H1 (cell line): Measurements from ENCODE around the gene CAPN8. TPM values are rescaled to one million over a fixed set of nuclear protein-coding genes. Genes with fewer than 3 reads are reported as not detected.

Source experiments
- CTCF ChIA-PET: fragments of 300-600 bp; sonication (Branson Sonifier 250); formaldehyde crosslinking; loops from one replicate; lab custom pipeline; 2021; ENCODE audit not compliant: partially characterized antibody; lab: Charles Lee
- POLR2A ChIA-PET: fragments of 300-600 bp; sonication (Branson Sonifier 250); formaldehyde crosslinking; loops from one replicate; lab custom pipeline; 2021; ENCODE audit warnings: inconsistent platforms; ENCODE audit not compliant: partially characterized antibody; lab: Charles Lee
- DNase-seq, 2 experiments: peaks; one replicate each; pipeline versions ENCODE4 v3.0.0 to v3.0.0-alpha.2; 2010 to 2022; ENCODE audit warnings: low spot score in 2 of 2, low read depth in 1 of 2, mixed read lengths in 1 of 2
- FAIRE-seq: peaks from 2 replicates; lab custom pipeline; 2011; peaks lifted over from hg19 to GRCh38; lab: Jason Lieb, UNC
- H2AFZ ChIP-seq: 2 replicates; pipeline ENCODE4 v1.8.1; 2012; ENCODE audit warnings: low read length, inconsistent platforms
- H2AK5ac ChIP-seq: 2 replicates; pipeline ENCODE4 v1.6.1; 2013; ENCODE audit warnings: low read depth, low read length
- H2BK120ac ChIP-seq: replicated peaks from 2 replicates; pipeline ENCODE3; 2013; ENCODE audit warnings: low read depth, low read length, inconsistent platforms
- H2BK12ac ChIP-seq: 2 replicates; pipeline ENCODE4 v1.6.1; 2013; ENCODE audit warnings: low read depth, low read length
- H2BK15ac ChIP-seq: 2 replicates; pipeline ENCODE4 v1.6.1; 2013; ENCODE audit warnings: low read length
- H2BK20ac ChIP-seq: 2 replicates; pipeline ENCODE4 v1.6.1; 2013; ENCODE audit warnings: low read length
- H2BK5ac ChIP-seq: 2 replicates; pipeline ENCODE4 v1.6.1; 2013; ENCODE audit warnings: low read depth, low read length
- H3K14ac ChIP-seq: 2 replicates; pipeline ENCODE4 v1.6.1; 2013; ENCODE audit warnings: inconsistent platforms; ENCODE audit not compliant: insufficient read length
- H3K18ac ChIP-seq: 2 replicates; pipeline ENCODE4 v1.6.1; 2013; ENCODE audit warnings: low read length; ENCODE audit errors: extremely low read depth
- H3K23ac ChIP-seq: 2 replicates; pipeline ENCODE4 v1.6.1; 2013; ENCODE audit warnings: inconsistent platforms; ENCODE audit not compliant: insufficient read length
- H3K23me2 ChIP-seq: 2 replicates; pipeline ENCODE4 v1.6.1; 2013; ENCODE audit warnings: low read depth, low read length
- H3K27ac ChIP-seq: 2 replicates; pipeline ENCODE4 v1.6.1; 2011; ENCODE audit warnings: low read depth, low read length, inconsistent platforms
- H3K27me3 ChIP-seq, 4 experiments: replicated peaks in 1 of 4; 1 replicate in 1 of 4; 2 replicates in 3 of 4; pipeline versions ENCODE4 v1.6.1 to v1.8.1; 2011 to 2013; ENCODE audit warnings: low read length in 3 of 4, mild to moderate bottlenecking in 3 of 4, inconsistent platforms in 2 of 4, mixed read lengths in 2 of 4, moderate library complexity in 1 of 4; ENCODE audit not compliant: control insufficient read depth in 3 of 4, insufficient read depth in 3 of 4; ENCODE audit errors: extremely low read depth in 1 of 4
- H3K36me3 ChIP-seq, 4 experiments: 2 replicates each; pipeline versions ENCODE4 v1.6.1 to v1.8.1; 2011 to 2013; ENCODE audit warnings: mild to moderate bottlenecking in 4 of 4, low read length in 3 of 4, moderate library complexity in 2 of 4, control low read depth in 1 of 4, inconsistent platforms in 1 of 4; ENCODE audit not compliant: insufficient read depth in 4 of 4, control insufficient read depth in 2 of 4
- H3K4ac ChIP-seq: replicated peaks from 2 replicates; pipeline ENCODE3; 2013; ENCODE audit warnings: low read length, low read depth, mixed read lengths, inconsistent platforms; ENCODE audit not compliant: insufficient read length
- H3K4me1 ChIP-seq, 4 experiments: replicated peaks in 1 of 4; 1 replicate in 1 of 4; 2 replicates in 3 of 4; pipeline versions ENCODE4 v1.6.1 to v1.8.1; 2011 to 2013; ENCODE audit warnings: low read length in 3 of 4, inconsistent platforms in 2 of 4, mixed read lengths in 1 of 4; ENCODE audit not compliant: insufficient read depth in 4 of 4, control insufficient read depth in 3 of 4
- H3K4me2 ChIP-seq, 2 experiments: 2 replicates each; pipeline versions ENCODE4 v1.6.1 to v1.8.1; 2011 to 2013; ENCODE audit warnings: low read depth in 2 of 2, low read length in 2 of 2, control low read depth in 1 of 2, inconsistent platforms in 1 of 2, mild to moderate bottlenecking in 1 of 2; ENCODE audit not compliant: insufficient read depth in 1 of 2
- H3K4me3 ChIP-seq, 4 experiments: fragments of 200-600, 300-600 bp in 1 of 4; sonication (generic), shearing (Covaris generic), sonication (Bioruptor Twin) in 1 of 4; 2 replicates each; pipeline versions ENCODE4 v1.5.1 to v1.8.1; 2011 to 2016; ENCODE audit warnings: low read length in 4 of 4, low read depth in 3 of 4, control low read depth in 2 of 4, inconsistent platforms in 2 of 4, mild to moderate bottlenecking in 2 of 4, mixed read lengths in 1 of 4, moderate library complexity in 1 of 4; ENCODE audit not compliant: insufficient read depth in 2 of 4; ENCODE audit errors: extremely low read depth in 1 of 4
- H3K56ac ChIP-seq: replicated peaks from 2 replicates; pipeline ENCODE3; 2013; ENCODE audit warnings: low read depth, mild to moderate bottlenecking, mixed read lengths, low read length, inconsistent platforms; ENCODE audit not compliant: insufficient read length
- H3K79me1 ChIP-seq: 2 replicates; pipeline ENCODE4 v1.6.1; 2013; ENCODE audit warnings: low read depth, low read length, control low read depth
- H3K79me2 ChIP-seq, 2 experiments: 2 replicates each; pipeline versions ENCODE4 v1.6.1 to v1.8.1; 2012 to 2013; ENCODE audit warnings: low read length in 2 of 2, mild to moderate bottlenecking in 2 of 2, inconsistent platforms in 1 of 2; ENCODE audit not compliant: insufficient read depth in 2 of 2, control insufficient read depth in 1 of 2
- H3K9ac ChIP-seq, 4 experiments: replicated peaks in 1 of 4; 1 replicate in 1 of 4; 2 replicates in 3 of 4; pipeline versions ENCODE4 v1.6.1 to v1.8.1; 2011 to 2013; ENCODE audit warnings: low read depth in 3 of 4, low read length in 3 of 4, control low read depth in 2 of 4, mild to moderate bottlenecking in 2 of 4, moderate library complexity in 2 of 4, inconsistent platforms in 1 of 4; ENCODE audit errors: extremely low read depth in 1 of 4
- H3K9me3 ChIP-seq, 2 experiments: 2 replicates each; pipeline versions ENCODE4 v1.6.1 to v1.8.1; 2012 to 2013; ENCODE audit warnings: mild to moderate bottlenecking in 2 of 2, moderate library complexity in 2 of 2, control low read depth in 1 of 2, inconsistent platforms in 1 of 2, low read depth in 1 of 2, low read length in 1 of 2, mixed read lengths in 1 of 2; ENCODE audit not compliant: insufficient read depth in 2 of 2
- H4K20me1 ChIP-seq, 2 experiments: replicated peaks in 1 of 2; 2 replicates each; pipeline versions ENCODE3 to v1.8.1; 2011 to 2013; ENCODE audit warnings: inconsistent platforms in 2 of 2, low read length in 2 of 2, mild to moderate bottlenecking in 1 of 2; ENCODE audit not compliant: insufficient read depth in 2 of 2, control insufficient read depth in 1 of 2
- H4K5ac ChIP-seq: 2 replicates; pipeline ENCODE4 v1.6.1; 2013; ENCODE audit warnings: low read length, low read depth, mixed read lengths, inconsistent platforms; ENCODE audit not compliant: insufficient read length
- H4K8ac ChIP-seq: 2 replicates; pipeline ENCODE4 v1.8.0; 2013; ENCODE audit warnings: mild to moderate bottlenecking, moderate library complexity, low read length, inconsistent platforms; ENCODE audit not compliant: insufficient read depth; ENCODE audit errors: extremely low read depth
- H4K91ac ChIP-seq: replicated peaks from 2 replicates; pipeline ENCODE3; 2013; ENCODE audit warnings: low read length, mixed read lengths, inconsistent platforms; ENCODE audit not compliant: insufficient read length
- BCL11A ChIP-seq, 2 experiments: IDR thresholded peaks; one replicate each; pipeline ENCODE4 v1.6.1; 2011; ENCODE audit warnings: low read depth in 2 of 2, low read length in 2 of 2, mild to moderate bottlenecking in 2 of 2
- BRCA1 ChIP-seq: IDR thresholded peaks from 2 replicates; pipeline ENCODE4 v1.6.1; 2012; ENCODE audit warnings: low read depth, low read length, improper control_type of control experiment
- CHD1 ChIP-seq: IDR thresholded peaks from 2 replicates; pipeline ENCODE4 v1.6.1; 2012; ENCODE audit warnings: low read depth, low read length, improper control_type of control experiment
- JUND ChIP-seq: IDR thresholded peaks from 2 replicates; pipeline ENCODE4 v1.6.1; 2011; ENCODE audit warnings: mild to moderate bottlenecking, improper control_type of control experiment, low read length
- MAX ChIP-seq: IDR thresholded peaks from 2 replicates; pipeline ENCODE4 v1.6.1; 2012; ENCODE audit warnings: inconsistent platforms
- POU5F1 ChIP-seq: IDR thresholded peaks from 2 replicates; pipeline ENCODE4 v1.6.1; 2011; ENCODE audit warnings: low read depth, mild to moderate bottlenecking, low read length, moderate library complexity
- RFX5 ChIP-seq: IDR thresholded peaks from 2 replicates; pipeline ENCODE4 v1.6.1; 2011; ENCODE audit warnings: low read depth, low read length, improper control_type of control experiment, borderline replicate concordance
- TAF1 ChIP-seq: IDR thresholded peaks from 2 replicates; pipeline ENCODE4 v1.6.1; 2011; ENCODE audit warnings: mild to moderate bottlenecking, low read depth, low read length
- ZNF274 ChIP-seq: IDR thresholded peaks from 2 replicates; pipeline ENCODE4 v1.7.0; 2012; ENCODE audit warnings: low read length, borderline replicate concordance; ENCODE audit errors: extremely low read depth
- WGBS, 2 experiments: shearing (Covaris generic) in 1 of 2; methylation state at CpG; one replicate each; pipeline versions ENCODE4 v1.1.6 to v1.1.7; 2013 to 2015; ENCODE audit warnings: low lambda C conversion rate in 2 of 2, mixed read lengths in 2 of 2, inconsistent platforms in 1 of 2, low coverage in 1 of 2, missing lambda C conversion rate in 1 of 2; ENCODE audit not compliant: insufficient replicate concordance in 2 of 2, insufficient coverage in 1 of 2, insufficient read length in 1 of 2; ENCODE audit errors: extremely low coverage in 1 of 2, missing lambda C conversion rate in 1 of 2; 5-methylcytosine and 5-hydroxymethylcytosine counted together
- polyA plus RNA-seq, 7 experiments: library from polyadenylated mRNA; depleted of rRNA in 3 of 7; stranded (reverse) in 5 of 7; unstranded in 2 of 7; fragments of >200 nt in 5 of 7; fragments of 200-250 nt in 2 of 7; gene quantifications; 1 replicate in 5 of 7; 2 replicates in 1 of 7; 4 replicates in 1 of 7; pipeline versions ENCODE4 v1.2.1 to v1.2.3, GENCODE V29; 2011 to 2013; ENCODE audit warnings: missing spikeins in 2 of 7, mixed read lengths in 2 of 7
- total RNA-seq: library from RNA; stranded (reverse); fragmentation: NEBNext Ultra II Directional; extraction: Animal tissue kit (Norgen Biotek cat#: 25700); gene quantifications from 2 replicates; pipeline ENCODE4 v1.2.1, GENCODE V29; 2021
- TF ChIP-seq, protein P1 (sequence below): IDR thresholded peaks from 2 replicates; pipeline ENCODE4 v1.6.1; 2012; ENCODE audit warnings: inconsistent platforms
- TF ChIP-seq, protein P2 (sequence below), 3 experiments: IDR thresholded peaks; 1 replicate in 2 of 3; 2 replicates in 1 of 3; pipeline versions ENCODE4 v1.5.1 to v1.6.1; 2011; ENCODE audit warnings: low read length in 3 of 3, mild to moderate bottlenecking in 3 of 3, inconsistent platforms in 2 of 3, low read depth in 1 of 3, moderate library complexity in 1 of 3; ENCODE audit not compliant: insufficient read depth in 1 of 3; ENCODE audit errors: control extremely low read depth in 1 of 3

The CAPN8 gene
- total and polyA plus RNA-seq, 2 of the 8 experiments (the other 6 are each of a cell fraction or from before 2014, with no cell fraction given) = 0.20 to 0.26 TPM

GRCh38 chr1:223682502-223682901 is 17.0 kb upstream of the CAPN8 start:
- DNase-seq = no peak
- Histone ChIP-seq H4K20me1 (no peaks in the 10 kb centered on the region), H2BK15ac (0 out of 2 replicates have a peak overlapping the region, but pooled peaks have one; percentile 65), H2BK20ac (no peak overlapping the region), H4K8ac (no peak overlapping the region), H3K79me2 (no peaks in the 10 kb centered on the region), H3K4me3 (no peak overlapping the region), H3K9me3 (no peaks in the 10 kb centered on the region), H3K4me2 (no peak overlapping the region), H4K5ac (no peak overlapping the region), H3K4ac (no peak overlapping the region), H3K4me1 (no peaks in the 10 kb centered on the region), H3K36me3 (no peaks in the 10 kb centered on the region), H3K9ac (no peak overlapping the region), H2BK120ac (no peak overlapping the region), H4K91ac (no peak overlapping the region), H3K56ac (no peak overlapping the region), H3K14ac (no peak overlapping the region), H3K27me3 (no peaks in the 10 kb centered on the region), H2AK5ac (no peak overlapping the region), H3K23ac (no peak overlapping the region), H3K79me1 (no peaks in the 10 kb centered on the region), H3K23me2 (no peaks in the 10 kb centered on the region), H3K27ac (no peak overlapping the region), H2BK12ac (no peak overlapping the region), H3K18ac (no peak overlapping the region), H2BK5ac (no peak overlapping the region), H2AFZ (no peak overlapping the region)
- ChIA-PET CTCF (interaction anchor here (0.6 to 4.6 kb wide), 19 partner anchors 11 to 890 kb away, joined by 3 to 60 read pairs (median 10); no protein-coding TSS in a partner anchor), POLR2A (no interaction called here)
- 86% methylated on average over 3 of the region's 3 CpGs; no CpG with 5 or more reads in 1 of the 2 experiments for WGBS, 2 experiments
- FAIRE-seq = no peak
- TF ChIP-seq MAX (no peak), BCL11A (IDR thresholded peaks at IDR 0.05; ENCODE audit: low read depth in 2 of 2, low read length in 2 of 2) (no peak), POU5F1 (no peak), TAF1 (no peak), ZNF274 (no peak), JUND (no peak), BRCA1 (no peak), RFX5 (no peak), CHD1 (no peak)
- TF ChIP-seq, protein P1, sequence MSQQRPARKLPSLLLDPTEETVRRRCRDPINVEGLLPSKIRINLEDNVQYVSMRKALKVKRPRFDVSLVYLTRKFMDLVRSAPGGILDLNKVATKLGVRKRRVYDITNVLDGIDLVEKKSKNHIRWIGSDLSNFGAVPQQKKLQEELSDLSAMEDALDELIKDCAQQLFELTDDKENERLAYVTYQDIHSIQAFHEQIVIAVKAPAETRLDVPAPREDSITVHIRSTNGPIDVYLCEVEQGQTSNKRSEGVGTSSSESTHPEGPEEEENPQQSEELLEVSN = no peak
- TF ChIP-seq, protein P2, sequence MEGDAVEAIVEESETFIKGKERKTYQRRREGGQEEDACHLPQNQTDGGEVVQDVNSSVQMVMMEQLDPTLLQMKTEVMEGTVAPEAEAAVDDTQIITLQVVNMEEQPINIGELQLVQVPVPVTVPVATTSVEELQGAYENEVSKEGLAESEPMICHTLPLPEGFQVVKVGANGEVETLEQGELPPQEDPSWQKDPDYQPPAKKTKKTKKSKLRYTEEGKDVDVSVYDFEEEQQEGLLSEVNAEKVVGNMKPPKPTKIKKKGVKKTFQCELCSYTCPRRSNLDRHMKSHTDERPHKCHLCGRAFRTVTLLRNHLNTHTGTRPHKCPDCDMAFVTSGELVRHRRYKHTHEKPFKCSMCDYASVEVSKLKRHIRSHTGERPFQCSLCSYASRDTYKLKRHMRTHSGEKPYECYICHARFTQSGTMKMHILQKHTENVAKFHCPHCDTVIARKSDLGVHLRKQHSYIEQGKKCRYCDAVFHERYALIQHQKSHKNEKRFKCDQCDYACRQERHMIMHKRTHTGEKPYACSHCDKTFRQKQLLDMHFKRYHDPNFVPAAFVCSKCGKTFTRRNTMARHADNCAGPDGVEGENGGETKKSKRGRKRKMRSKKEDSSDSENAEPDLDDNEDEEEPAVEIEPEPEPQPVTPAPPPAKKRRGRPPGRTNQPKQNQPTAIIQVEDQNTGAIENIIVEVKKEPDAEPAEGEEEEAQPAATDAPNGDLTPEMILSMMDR (IDR thresholded peaks at IDR 0.05; ENCODE audit: control extremely low read depth in 1 of 3, insufficient read depth in 1 of 3, low read depth in 1 of 3, low read length in 3 of 3) = no peak
